GM12873 (cell line): Measurements from ENCODE around the gene ALDH5A1.

Experiments used
- TF ChIP-seq, protein P1 (sequence below): IDR thresholded peaks from 2 replicates; pipeline ENCODE4 v1.5.1; 2012; ENCODE audit warnings: low read depth, mild to moderate bottlenecking, moderate library complexity, low read length, control low read depth; ENCODE audit not compliant: insufficient read depth; ENCODE audit errors: missing control alignments

ALDH5A1 gene

DNA sequence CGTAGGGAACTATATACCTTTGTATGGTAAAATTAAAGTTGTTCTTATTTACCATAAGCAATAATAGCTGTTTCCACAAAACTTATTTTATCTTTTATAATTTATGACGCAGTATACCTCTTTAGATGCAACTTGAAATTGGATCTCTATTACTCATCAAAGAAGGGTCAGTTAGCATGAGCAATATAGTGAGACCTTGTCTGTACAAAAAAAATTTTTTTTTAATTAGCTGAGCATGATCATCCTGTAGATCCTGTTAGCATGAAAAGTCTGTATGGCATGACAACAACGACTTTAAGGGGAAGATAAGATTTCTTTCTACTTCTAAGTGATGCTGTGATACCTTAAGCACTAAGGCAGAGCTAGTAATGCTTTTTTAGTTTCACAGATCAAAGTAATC lies 5.9 kb downstream of the ALDH5A1 start:
- TF ChIP-seq, protein P1, sequence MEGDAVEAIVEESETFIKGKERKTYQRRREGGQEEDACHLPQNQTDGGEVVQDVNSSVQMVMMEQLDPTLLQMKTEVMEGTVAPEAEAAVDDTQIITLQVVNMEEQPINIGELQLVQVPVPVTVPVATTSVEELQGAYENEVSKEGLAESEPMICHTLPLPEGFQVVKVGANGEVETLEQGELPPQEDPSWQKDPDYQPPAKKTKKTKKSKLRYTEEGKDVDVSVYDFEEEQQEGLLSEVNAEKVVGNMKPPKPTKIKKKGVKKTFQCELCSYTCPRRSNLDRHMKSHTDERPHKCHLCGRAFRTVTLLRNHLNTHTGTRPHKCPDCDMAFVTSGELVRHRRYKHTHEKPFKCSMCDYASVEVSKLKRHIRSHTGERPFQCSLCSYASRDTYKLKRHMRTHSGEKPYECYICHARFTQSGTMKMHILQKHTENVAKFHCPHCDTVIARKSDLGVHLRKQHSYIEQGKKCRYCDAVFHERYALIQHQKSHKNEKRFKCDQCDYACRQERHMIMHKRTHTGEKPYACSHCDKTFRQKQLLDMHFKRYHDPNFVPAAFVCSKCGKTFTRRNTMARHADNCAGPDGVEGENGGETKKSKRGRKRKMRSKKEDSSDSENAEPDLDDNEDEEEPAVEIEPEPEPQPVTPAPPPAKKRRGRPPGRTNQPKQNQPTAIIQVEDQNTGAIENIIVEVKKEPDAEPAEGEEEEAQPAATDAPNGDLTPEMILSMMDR, result no peak

GRCh38 chr6:24501374-24501773 lies 6.6 kb downstream of the ALDH5A1 start:
- TF ChIP-seq, protein P1, result no peak

GRCh38 chr6:24501914-24502313 lies 7.1 kb downstream of the ALDH5A1 start:
- TF ChIP-seq, protein P1, result no peak

- TF ChIP-seq, protein P1, result no peak
Observed at GRCh38 chr6:24504287-24504648, 9.5 kb downstream of the ALDH5A1 start.

- TF ChIP-seq, protein P1, result no peak
Observed at GRCh38 chr6:24504649-24505586, 10.1 kb downstream of the ALDH5A1 start.

DNA sequence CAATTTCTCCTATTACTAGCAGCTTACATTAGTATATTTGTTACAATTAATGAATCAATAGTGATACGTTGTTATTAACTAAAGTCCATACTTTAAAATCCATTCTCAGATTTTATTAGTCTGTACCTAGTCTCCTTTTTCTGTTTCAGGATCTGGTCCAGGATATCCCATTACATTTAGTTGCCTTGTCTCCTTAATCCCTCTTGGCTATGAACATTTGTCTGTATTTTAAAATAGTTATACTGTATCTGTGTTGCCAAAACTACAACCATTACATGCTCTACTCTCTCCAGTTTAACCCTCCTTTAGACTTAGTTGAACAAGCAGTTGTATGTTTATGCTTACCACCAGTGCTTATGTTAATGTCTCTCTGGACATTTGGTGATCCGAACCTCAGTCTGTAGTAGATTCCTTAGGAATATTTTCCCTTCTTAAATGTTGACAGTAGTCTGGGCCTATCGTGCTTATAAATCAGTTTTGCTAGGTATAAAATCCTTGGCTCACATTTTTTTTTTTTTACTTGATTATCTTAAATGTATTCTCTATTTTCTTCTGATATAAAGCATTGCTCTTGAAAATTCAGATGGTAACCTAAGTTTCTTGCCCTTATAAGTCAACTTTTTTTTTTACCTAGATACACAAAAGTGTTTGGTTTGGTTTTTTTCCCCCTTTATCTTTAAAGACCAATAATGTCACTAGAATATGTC lies 12.2 kb downstream of the ALDH5A1 start:
- TF ChIP-seq, protein P1, result no peak

GRCh38 chr6:24513602-24514001 lies 18.8 kb downstream of the ALDH5A1 start:
- TF ChIP-seq, protein P1, result no peak
